OCI-LY7 (cell line): ENCODE measurements around the gene SMARCA2. TPM values are rescaled to one million over a fixed set of nuclear protein-coding genes. Genes with fewer than 3 reads are reported as not detected.

Experiments
- BruUV-seq: library from RNA; stranded (reverse); fragments of 400-500 nt; replicated peaks from 2 replicates; lab custom pipeline; 2021; lab: Mats Ljungman, UMichigan
- CTCF ChIA-PET: fragments of 300-600 bp; sonication (Branson Sonifier 250); formaldehyde crosslinking; loops from one replicate; lab custom pipeline; 2022; ENCODE audit warnings: antibody characterized with exemption; ENCODE audit not compliant: unreplicated experiment; lab: Charles Lee
- POLR2A ChIA-PET: fragments of 300-600 bp; sonication (Branson Sonifier 250); formaldehyde crosslinking; loops from one replicate; lab custom pipeline; 2022; ENCODE audit warnings: antibody characterized with exemption; lab: Charles Lee
- DNase-seq: peaks from one replicate; pipeline ENCODE4 v3.0.0-alpha.2; 2015; ENCODE audit warnings: low spot score
- H2AFZ ChIP-seq: fragments of 200-600 bp; sonication (generic), shearing (Covaris generic); 2 replicates; pipeline ENCODE4 v1.6.1; 2014; ENCODE audit warnings: mild to moderate bottlenecking, antibody characterized with exemption, low read length, moderate library complexity
- H3K27ac ChIP-seq: fragments of 200-600 bp; sonication (generic); 2 replicates; pipeline ENCODE4 v1.5.1; 2014; ENCODE audit warnings: mixed run types, low read depth, mild to moderate bottlenecking, moderate library complexity, low read length, inconsistent platforms; ENCODE audit not compliant: poor library complexity, severe bottlenecking
- H3K36me3 ChIP-seq: fragments of 200-600 bp; sonication (generic); 2 replicates; pipeline ENCODE4 v1.6.1; 2014; ENCODE audit warnings: mild to moderate bottlenecking, antibody characterized with exemption, low read length, moderate library complexity, mixed read lengths; ENCODE audit not compliant: insufficient read depth
- H3K4me1 ChIP-seq: fragments of 200-600 bp; sonication (generic); 2 replicates; pipeline ENCODE4 v1.5.1; 2014; ENCODE audit warnings: mild to moderate bottlenecking, low read length; ENCODE audit not compliant: insufficient read depth, poor library complexity, severe bottlenecking
- H3K4me2 ChIP-seq: fragments of 200-600 bp; sonication (generic); 2 replicates; pipeline ENCODE4 v1.6.1; 2014; ENCODE audit warnings: mild to moderate bottlenecking, low read length
- H3K4me3 ChIP-seq: fragments of 200-600 bp; sonication (generic); 2 replicates; pipeline ENCODE4 v1.5.1; 2014; ENCODE audit warnings: mild to moderate bottlenecking, low read depth, low read length; ENCODE audit not compliant: poor library complexity, severe bottlenecking
- H3K79me2 ChIP-seq: fragments of 200-600 bp; sonication (generic); 2 replicates; pipeline ENCODE4 v1.6.1; 2016; ENCODE audit warnings: low read depth, mild to moderate bottlenecking, low read length, moderate library complexity, mixed read lengths; ENCODE audit not compliant: insufficient read depth
- H3K9me2 ChIP-seq: fragments of 200-600 bp; sonication (generic); 2 replicates; pipeline ENCODE4 v1.6.1; 2016; ENCODE audit warnings: mild to moderate bottlenecking, low read length, mixed read lengths; ENCODE audit not compliant: insufficient read depth
- H3K9me3 ChIP-seq: fragments of 200-600 bp; sonication (generic); 2 replicates; pipeline ENCODE4 v1.6.1; 2014; ENCODE audit warnings: mild to moderate bottlenecking, mixed run types, low read length, mixed read lengths
- H4K20me1 ChIP-seq: fragments of 200-600 bp; sonication (generic); 2 replicates; pipeline ENCODE4 v1.6.1; 2014; ENCODE audit warnings: mild to moderate bottlenecking, antibody characterized with exemption, low read length, moderate library complexity, mixed read lengths; ENCODE audit not compliant: insufficient read depth
- EZH2phosphoT487 ChIP-seq: fragments of 200-600 bp; sonication (generic); IDR thresholded peaks from 2 replicates; pipeline ENCODE4 v1.6.1; 2018; ENCODE audit warnings: low read depth, borderline replicate concordance, mild to moderate bottlenecking, mixed run types, antibody characterized with exemption, low read length, moderate library complexity, mixed read lengths
- intact Hi-C: fragments of 100-400 bp; cut with micrococcal nuclease; formaldehyde crosslinking; loops from one replicate; pipeline ENCODE4 v1.10.0; 2022; ENCODE audit not compliant: unreplicated experiment
- total RNA-seq, 2 experiments: library from RNA; depleted of rRNA in 1 of 2; stranded (reverse); fragments of >200 nt in 1 of 2; shearing (Covaris generic) in 1 of 2; gene quantifications; 2 replicates each; pipeline ENCODE4 v1.2.3, GENCODE V29; 2014 to 2022
- TF ChIP-seq, protein P1 (sequence below): fragments of 200-600 bp; sonication (generic); conservative IDR thresholded peaks from 2 replicates; pipeline ENCODE4 v1.5.1; 2014; ENCODE audit warnings: mild to moderate bottlenecking, antibody characterized with exemption, low read length, moderate library complexity, mixed read lengths

Gene SMARCA2
- total RNA-seq, 2 experiments from 2014 or later: 54.8 to 80.6 TPM

DNA sequence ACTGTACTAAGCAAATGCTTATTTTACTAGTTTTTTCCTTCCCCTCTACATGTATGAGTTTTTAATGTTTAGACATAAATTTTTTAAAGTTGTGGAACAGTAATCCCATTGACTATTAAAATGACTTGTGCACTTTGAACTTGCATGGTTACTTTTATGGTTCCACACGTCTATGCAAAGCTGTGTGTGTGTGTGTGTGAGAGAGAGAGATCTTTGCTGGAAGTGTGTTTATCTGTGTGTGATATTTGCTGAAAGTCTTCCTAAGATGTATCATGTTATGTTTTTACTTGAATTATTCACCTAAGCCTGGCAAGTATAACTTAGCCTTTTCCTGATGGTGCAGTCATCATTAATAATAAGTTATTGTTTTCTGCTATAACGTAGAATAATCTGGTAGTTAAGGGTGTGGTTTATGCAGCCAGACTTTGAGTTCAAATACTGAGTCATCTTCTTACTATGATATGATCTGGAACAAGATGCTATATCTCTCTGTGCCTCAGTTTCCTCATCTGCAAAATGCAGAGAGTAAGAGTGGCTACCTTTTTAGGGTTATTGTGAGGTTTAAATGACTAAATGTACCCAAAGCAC, 138.6 kb downstream of the SMARCA2 start:
- no peak overlapping the region for H3K4me2 ChIP-seq
- BruUV-seq: no TSS peak
- peaks cover 12% of the 10 kb centered on the region; the same call in 1 of the 2 replicates for H3K79me2 ChIP-seq
- no peak for TF ChIP-seq EZH2phosphoT487
- TF ChIP-seq, protein P1, sequence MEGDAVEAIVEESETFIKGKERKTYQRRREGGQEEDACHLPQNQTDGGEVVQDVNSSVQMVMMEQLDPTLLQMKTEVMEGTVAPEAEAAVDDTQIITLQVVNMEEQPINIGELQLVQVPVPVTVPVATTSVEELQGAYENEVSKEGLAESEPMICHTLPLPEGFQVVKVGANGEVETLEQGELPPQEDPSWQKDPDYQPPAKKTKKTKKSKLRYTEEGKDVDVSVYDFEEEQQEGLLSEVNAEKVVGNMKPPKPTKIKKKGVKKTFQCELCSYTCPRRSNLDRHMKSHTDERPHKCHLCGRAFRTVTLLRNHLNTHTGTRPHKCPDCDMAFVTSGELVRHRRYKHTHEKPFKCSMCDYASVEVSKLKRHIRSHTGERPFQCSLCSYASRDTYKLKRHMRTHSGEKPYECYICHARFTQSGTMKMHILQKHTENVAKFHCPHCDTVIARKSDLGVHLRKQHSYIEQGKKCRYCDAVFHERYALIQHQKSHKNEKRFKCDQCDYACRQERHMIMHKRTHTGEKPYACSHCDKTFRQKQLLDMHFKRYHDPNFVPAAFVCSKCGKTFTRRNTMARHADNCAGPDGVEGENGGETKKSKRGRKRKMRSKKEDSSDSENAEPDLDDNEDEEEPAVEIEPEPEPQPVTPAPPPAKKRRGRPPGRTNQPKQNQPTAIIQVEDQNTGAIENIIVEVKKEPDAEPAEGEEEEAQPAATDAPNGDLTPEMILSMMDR: no peak
- intact Hi-C loops: no loop called here
- no peaks in the 10 kb centered on the region for H3K9me3 ChIP-seq
- no peaks in the 10 kb centered on the region for H3K9me2 ChIP-seq
- H3K4me3 ChIP-seq: no peak overlapping the region
- H3K4me1 ChIP-seq: peaks cover 14% of the 10 kb centered on the region
- no peak for DNase-seq
- H3K27ac ChIP-seq: no peak overlapping the region
- POLR2A ChIA-PET: no interaction called here
- CTCF ChIA-PET: no interaction called here
- H3K36me3 ChIP-seq: peaks cover 22% of the 10 kb centered on the region
- no peak overlapping the region for H2AFZ ChIP-seq
- no peaks in the 10 kb centered on the region for H4K20me1 ChIP-seq

DNA sequence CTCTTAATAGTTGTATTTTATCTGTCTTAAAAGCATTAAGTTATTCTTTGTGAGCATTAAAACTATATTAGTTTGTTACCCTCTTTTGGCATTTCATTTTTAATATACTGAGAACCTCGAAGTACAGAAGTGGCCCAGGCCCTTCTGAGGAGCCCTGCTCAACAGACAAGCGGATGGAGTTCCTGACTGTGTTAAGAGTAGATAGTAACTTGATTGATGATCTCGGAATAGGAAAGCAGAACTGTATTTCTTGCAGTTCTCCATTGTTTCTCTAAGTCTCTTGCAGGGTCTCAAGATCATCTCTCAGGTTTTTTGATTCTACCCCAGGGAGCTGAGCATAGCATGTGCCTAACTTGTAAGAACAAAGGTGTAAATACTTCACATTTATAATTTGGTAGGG, 139.6 kb downstream of the SMARCA2 start:
- CTCF ChIA-PET: no interaction called here
- POLR2A ChIA-PET: interaction anchor here (1.1 kb wide), 1 partner anchor 11 kb away, joined by 4 read pairs; no protein-coding TSS in a partner anchor
- DNase-seq: no peak
- intact Hi-C loops: loop anchor here (5.0 kb wide), 2 partner anchors 103 to 688 kb away; partner anchors contain the start of gene PUM3
- H3K9me2 ChIP-seq: no peaks in the 10 kb centered on the region
- H4K20me1 ChIP-seq: no peaks in the 10 kb centered on the region
- H3K9me3 ChIP-seq: no peaks in the 10 kb centered on the region
- BruUV-seq: no TSS peak
- H3K4me1 ChIP-seq: peaks cover 14% of the 10 kb centered on the region
- peaks cover 22% of the 10 kb centered on the region; the same call in 1 of the 2 replicates for H3K79me2 ChIP-seq
- H3K27ac ChIP-seq: no peak overlapping the region
- H3K4me2 ChIP-seq: no peak overlapping the region
- H3K36me3 ChIP-seq: peaks cover 17% of the 10 kb centered on the region
- no peak for TF ChIP-seq EZH2phosphoT487
- TF ChIP-seq, protein P1: no peak
- H3K4me3 ChIP-seq: no peak overlapping the region
- no peak overlapping the region for H2AFZ ChIP-seq

DNA sequence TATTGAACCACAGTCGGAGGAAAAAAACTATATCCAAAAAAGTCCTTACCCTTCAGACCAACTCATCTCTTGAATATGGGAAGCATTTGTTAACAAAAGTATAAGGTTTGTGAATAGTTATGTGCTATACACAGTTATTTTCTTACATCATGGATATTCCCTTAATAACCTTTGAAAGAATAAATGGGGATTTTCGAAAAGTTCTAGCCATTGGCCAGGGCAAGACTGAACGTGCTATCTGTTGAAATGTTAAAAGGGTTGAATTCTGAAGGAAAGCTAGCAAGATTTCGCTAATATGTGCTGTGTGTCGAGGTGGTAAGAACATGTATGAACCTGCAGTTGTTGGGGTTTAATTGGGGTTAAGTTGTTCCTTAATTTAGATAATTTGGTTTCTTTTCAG, 140.8 kb downstream of the SMARCA2 start:
- Histone ChIP-seq H3K79me2 (peaks cover 35% of the 10 kb centered on the region; the same call in 1 of the 2 replicates), H3K27ac (no peak overlapping the region), H3K4me3 (no peak overlapping the region), H3K9me2 (no peaks in the 10 kb centered on the region), H3K9me3 (no peaks in the 10 kb centered on the region), H3K4me1 (peaks cover 24% of the 10 kb centered on the region), H4K20me1 (no peaks in the 10 kb centered on the region), H2AFZ (no peak overlapping the region), H3K4me2 (no peak overlapping the region), H3K36me3 (peaks cover 8% of the 10 kb centered on the region)
- POLR2A ChIA-PET: no interaction called here
- no peak for DNase-seq
- TF ChIP-seq, protein P1: no peak
- no peak for TF ChIP-seq EZH2phosphoT487
- intact Hi-C loops: loop anchor here (5.0 kb wide), 2 partner anchors 101 to 686 kb away; partner anchors contain the start of gene PUM3
- no TSS peak for BruUV-seq
- CTCF ChIA-PET: no interaction called here
